Measurements from ENCODE around the gene C6orf132. TPM values are rescaled to one million over a fixed set of nuclear protein-coding genes. Genes with fewer than 3 reads are reported as not detected.

C6orf132 gene
- polyA plus RNA-seq, 3 donors from 2014 or later, result 0.06 to 0.10 TPM; not detected in 1

GRCh38 chr6:42100029-42100901 lies 42.2 kb downstream of the C6orf132 start:
- DNase-seq, result no peak
- Mint-ChIP-seq H3K36me3 (no peaks in the 10 kb centered on the region), H3K9me3 (no peaks in the 10 kb centered on the region), H3K27me3 (ENCODE audit: low read depth in 3 of 3) (peaks cover 0 to 5% (median 0%) of the 10 kb centered on the region in 3 donors), H3K4me3 (no peak overlapping the region), H3K27ac (peak overlapping the region in 1 of 6 donors; percentile 30), H3K4me1 (peaks cover 10 to 14% of the 10 kb centered on the region in 2 donors)

- H3K4me1 Mint-ChIP-seq, result peaks cover 10% of the 10 kb centered on the region in 2 donors
- H3K27me3 Mint-ChIP-seq (ENCODE audit: low read depth in 3 of 3), result peaks cover 0 to 5% (median 0%) of the 10 kb centered on the region in 3 donors
- H3K36me3 Mint-ChIP-seq, result no peaks in the 10 kb centered on the region
- no peak for DNase-seq
- peak overlapping the region in 1 of 6 donors; percentile 30 for H3K27ac Mint-ChIP-seq
- no peak overlapping the region for H3K4me3 Mint-ChIP-seq
- H3K9me3 Mint-ChIP-seq, result no peaks in the 10 kb centered on the region
These were observed 42.9 kb downstream of the C6orf132 start for GRCh38 chr6:42099340-42100028.

- Mint-ChIP-seq H3K36me3 (peaks cover 0 to 5% (median 0%) of the 10 kb centered on the region in 3 donors), H3K4me1 (no peaks in the 10 kb centered on the region), H3K9me3 (no peaks in the 10 kb centered on the region), H3K27ac (peak overlapping the region in 1 of 6 donors; percentile 26), H3K4me3 (no peak overlapping the region), H3K27me3 (ENCODE audit: low read depth in 3 of 3) (no peaks in the 10 kb centered on the region)
- no peak for DNase-seq
These were observed 46.5 kb downstream of the C6orf132 start for GRCh38 chr6:42095776-42096541.

- no peaks in the 10 kb centered on the region for H3K9me3 Mint-ChIP-seq
- H3K27me3 Mint-ChIP-seq (ENCODE audit: low read depth in 3 of 3), result no peaks in the 10 kb centered on the region
- no peak overlapping the region for H3K4me3 Mint-ChIP-seq
- H3K27ac Mint-ChIP-seq, result no peak overlapping the region
- peaks cover 0 to 5% (median 0%) of the 10 kb centered on the region in 3 donors for H3K36me3 Mint-ChIP-seq
- H3K4me1 Mint-ChIP-seq, result no peaks in the 10 kb centered on the region
- no peak for DNase-seq
These were observed 47.3 kb downstream of the C6orf132 start for GRCh38 chr6:42095094-42095493.

- Mint-ChIP-seq H3K4me1 (no peaks in the 10 kb centered on the region), H3K27ac (peak overlapping the region in 1 of 6 donors; percentile 59), H3K36me3 (peaks cover 0 to 5% (median 0%) of the 10 kb centered on the region in 3 donors), H3K27me3 (ENCODE audit: low read depth in 3 of 3) (no peaks in the 10 kb centered on the region), H3K4me3 (no peak overlapping the region), H3K9me3 (no peaks in the 10 kb centered on the region)
- DNase-seq, result no peak
These were observed 48.7 kb downstream of the C6orf132 start for GRCh38 chr6:42093582-42094329.

GRCh38 chr6:42091718-42092023 lies 50.7 kb downstream of the C6orf132 start:
- no peaks in the 10 kb centered on the region for H3K4me1 Mint-ChIP-seq
- H3K4me3 Mint-ChIP-seq, result no peak overlapping the region
- no peak for DNase-seq
- no peaks in the 10 kb centered on the region for H3K27me3 Mint-ChIP-seq (ENCODE audit: low read depth in 3 of 3)
- H3K36me3 Mint-ChIP-seq, result peaks cover 0 to 5% (median 0%) of the 10 kb centered on the region in 3 donors
- no peak overlapping the region for H3K27ac Mint-ChIP-seq
- no peaks in the 10 kb centered on the region for H3K9me3 Mint-ChIP-seq

- Mint-ChIP-seq H3K27me3 (ENCODE audit: low read depth in 3 of 3) (no peaks in the 10 kb centered on the region), H3K9me3 (no peaks in the 10 kb centered on the region), H3K4me3 (no peak overlapping the region), H3K27ac (no peak overlapping the region), H3K36me3 (peaks cover 0 to 5% (median 5%) of the 10 kb centered on the region in 3 donors), H3K4me1 (no peaks in the 10 kb centered on the region)
- no peak for DNase-seq
These were observed 51.4 kb downstream of the C6orf132 start for GRCh38 chr6:42090819-42091717.

- Mint-ChIP-seq H3K4me3 (no peak overlapping the region), H3K4me1 (no peaks in the 10 kb centered on the region), H3K36me3 (peaks cover 0 to 9% (median 8%) of the 10 kb centered on the region in 3 donors), H3K27ac (no peak overlapping the region), H3K9me3 (no peaks in the 10 kb centered on the region), H3K27me3 (ENCODE audit: low read depth in 3 of 3) (peaks cover 0 to 2% (median 0%) of the 10 kb centered on the region in 3 donors)
- no peak for DNase-seq
These were observed 54.3 kb downstream of the C6orf132 start for GRCh38 chr6:42088101-42088591.

- no peak overlapping the region for H3K27ac Mint-ChIP-seq
- DNase-seq, result no peak
- H3K36me3 Mint-ChIP-seq, result peaks cover 0 to 16% (median 3%) of the 10 kb centered on the region in 3 donors
- H3K27me3 Mint-ChIP-seq (ENCODE audit: low read depth in 3 of 3), result peaks cover 0 to 2% (median 0%) of the 10 kb centered on the region in 3 donors
- no peak overlapping the region for H3K4me3 Mint-ChIP-seq
- no peaks in the 10 kb centered on the region for H3K9me3 Mint-ChIP-seq
- no peaks in the 10 kb centered on the region for H3K4me1 Mint-ChIP-seq
These were observed 56.1 kb downstream of the C6orf132 start for GRCh38 chr6:42086046-42087035.

GRCh38 chr6:42084889-42085288 lies 57.5 kb downstream of the C6orf132 start:
- peaks cover 0 to 2% (median 0%) of the 10 kb centered on the region in 3 donors for H3K27me3 Mint-ChIP-seq (ENCODE audit: low read depth in 3 of 3)
- no peak overlapping the region for H3K4me3 Mint-ChIP-seq
- H3K36me3 Mint-ChIP-seq, result peaks cover 0 to 16% (median 3%) of the 10 kb centered on the region in 3 donors
- no peaks in the 10 kb centered on the region for H3K9me3 Mint-ChIP-seq
- no peaks in the 10 kb centered on the region for H3K4me1 Mint-ChIP-seq
- no peak for DNase-seq
- H3K27ac Mint-ChIP-seq, result no peak overlapping the region

GRCh38 chr6:42083530-42083929 lies 58.9 kb downstream of the C6orf132 start:
- Mint-ChIP-seq H3K9me3 (no peaks in the 10 kb centered on the region), H3K36me3 (peaks cover 0 to 16% (median 3%) of the 10 kb centered on the region in 3 donors), H3K27me3 (ENCODE audit: low read depth in 3 of 3) (peaks cover 0 to 2% (median 0%) of the 10 kb centered on the region in 3 donors), H3K27ac (peak overlapping the region in 1 of 6 donors; percentile 49), H3K4me1 (no peaks in the 10 kb centered on the region), H3K4me3 (no peak overlapping the region)
- DNase-seq, result no peak
